ENCODE data around the gene VSTM4. TPM values are rescaled to one million over a fixed set of nuclear protein-coding genes. Genes with fewer than 3 reads are reported as not detected.

Gene VSTM4
- total RNA-seq, 1 experiment from 2014 or later, result not detected

DNA sequence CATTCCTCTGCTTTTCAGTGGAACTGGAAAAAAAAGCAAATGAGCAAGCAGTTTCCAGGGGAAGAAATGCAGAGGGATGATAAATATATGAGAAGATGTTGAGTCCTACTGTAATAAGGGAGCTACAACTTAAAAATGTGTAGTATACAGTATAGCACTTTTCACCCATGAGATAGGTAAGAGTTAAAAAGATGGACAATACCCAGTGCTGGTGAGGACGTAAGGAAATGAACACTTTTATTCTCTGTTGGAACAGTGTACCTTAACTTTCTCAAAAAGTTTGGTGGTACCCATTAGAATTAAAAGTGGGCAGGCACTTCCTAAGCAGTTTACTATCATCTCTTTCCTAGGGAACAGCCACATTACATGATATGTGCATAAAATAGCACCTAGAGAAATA is 21.2 kb upstream of the VSTM4 start:
- Histone ChIP-seq H2AFZ (no peak overlapping the region), H3K9me3 (ENCODE audit: insufficient read depth, low read depth) (no peaks in the 10 kb centered on the region), H3K27me3 (ENCODE audit: insufficient read depth, low read depth) (peaks cover 41% of the 10 kb centered on the region), H3K9me2 (ENCODE audit: insufficient read depth) (no peaks in the 10 kb centered on the region), H3K4me2 (no peak overlapping the region), H4K20me1 (ENCODE audit: insufficient read depth) (no peaks in the 10 kb centered on the region), H3K27ac (no peak overlapping the region), H3F3A (ENCODE audit: insufficient read depth, low read depth) (no peaks in the 10 kb centered on the region), H3K79me2 (ENCODE audit: low read depth) (no peaks in the 10 kb centered on the region), H3K4me3 (no peak overlapping the region), H3K36me3 (ENCODE audit: low read depth) (no peaks in the 10 kb centered on the region), H3K4me1 (replicated peaks; ENCODE audit: insufficient read depth) (no peaks in the 10 kb centered on the region)
- ChIA-PET POLR2A (ENCODE audit: unreplicated experiment) (no interaction called here), CTCF (no interaction called here)
- DNase-seq, result no peak
- no peak for TF ChIP-seq EZH2 (IDR thresholded peaks at IDR 0.05; ENCODE audit: low read depth)
- TF ChIP-seq, protein P1, sequence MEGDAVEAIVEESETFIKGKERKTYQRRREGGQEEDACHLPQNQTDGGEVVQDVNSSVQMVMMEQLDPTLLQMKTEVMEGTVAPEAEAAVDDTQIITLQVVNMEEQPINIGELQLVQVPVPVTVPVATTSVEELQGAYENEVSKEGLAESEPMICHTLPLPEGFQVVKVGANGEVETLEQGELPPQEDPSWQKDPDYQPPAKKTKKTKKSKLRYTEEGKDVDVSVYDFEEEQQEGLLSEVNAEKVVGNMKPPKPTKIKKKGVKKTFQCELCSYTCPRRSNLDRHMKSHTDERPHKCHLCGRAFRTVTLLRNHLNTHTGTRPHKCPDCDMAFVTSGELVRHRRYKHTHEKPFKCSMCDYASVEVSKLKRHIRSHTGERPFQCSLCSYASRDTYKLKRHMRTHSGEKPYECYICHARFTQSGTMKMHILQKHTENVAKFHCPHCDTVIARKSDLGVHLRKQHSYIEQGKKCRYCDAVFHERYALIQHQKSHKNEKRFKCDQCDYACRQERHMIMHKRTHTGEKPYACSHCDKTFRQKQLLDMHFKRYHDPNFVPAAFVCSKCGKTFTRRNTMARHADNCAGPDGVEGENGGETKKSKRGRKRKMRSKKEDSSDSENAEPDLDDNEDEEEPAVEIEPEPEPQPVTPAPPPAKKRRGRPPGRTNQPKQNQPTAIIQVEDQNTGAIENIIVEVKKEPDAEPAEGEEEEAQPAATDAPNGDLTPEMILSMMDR (conservative IDR thresholded peaks at IDR 0.05), result no peak
- BruUV-seq (replicated peaks), result no TSS peak
- intact Hi-C loops (cut with micrococcal nuclease; ENCODE audit: unreplicated experiment), result no loop called here

GRCh38 chr10:49135575-49136313 is 20.4 kb upstream of the VSTM4 start:
- BruUV-seq (replicated peaks), result no TSS peak
- ChIA-PET POLR2A (ENCODE audit: unreplicated experiment) (no interaction called here), CTCF (no interaction called here)
- Histone ChIP-seq H4K20me1 (ENCODE audit: insufficient read depth) (no peaks in the 10 kb centered on the region), H3K27me3 (ENCODE audit: insufficient read depth, low read depth) (peaks cover 49% of the 10 kb centered on the region), H3K36me3 (ENCODE audit: low read depth) (no peaks in the 10 kb centered on the region), H3K79me2 (ENCODE audit: low read depth) (no peaks in the 10 kb centered on the region), H3K4me2 (no peak overlapping the region), H2AFZ (no peak overlapping the region), H3K9me3 (ENCODE audit: insufficient read depth, low read depth) (no peaks in the 10 kb centered on the region), H3K27ac (no peak overlapping the region), H3K9me2 (ENCODE audit: insufficient read depth) (no peaks in the 10 kb centered on the region), H3K4me3 (no peak overlapping the region), H3K4me1 (replicated peaks; ENCODE audit: insufficient read depth) (no peaks in the 10 kb centered on the region), H3F3A (ENCODE audit: insufficient read depth, low read depth) (no peaks in the 10 kb centered on the region)
- intact Hi-C loops (cut with micrococcal nuclease; ENCODE audit: unreplicated experiment), result no loop called here
- TF ChIP-seq, protein P1 (conservative IDR thresholded peaks at IDR 0.05), result no peak
- no peak for TF ChIP-seq EZH2 (IDR thresholded peaks at IDR 0.05; ENCODE audit: low read depth)
- no peak for DNase-seq

DNA sequence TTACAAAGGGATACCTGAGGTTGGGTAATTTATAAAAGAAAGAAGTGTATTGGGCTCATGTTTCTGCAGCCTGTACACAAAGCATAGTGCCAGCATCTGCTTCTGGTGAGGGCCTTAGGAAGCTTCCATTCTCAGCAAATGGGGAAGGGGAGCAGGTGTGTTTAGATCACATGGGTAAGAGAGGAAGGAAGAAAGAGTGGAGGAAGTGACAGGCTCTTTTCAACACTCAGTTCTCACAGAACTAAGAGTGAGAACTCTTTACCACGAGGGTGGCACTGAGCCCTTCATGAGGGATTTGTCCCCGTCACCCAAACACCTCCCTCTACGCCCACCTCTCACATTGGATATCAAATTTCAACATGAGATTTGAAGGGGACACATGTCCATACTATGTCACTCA is 19.0 kb upstream of the VSTM4 start:
- Histone ChIP-seq H3K79me2 (ENCODE audit: low read depth) (no peaks in the 10 kb centered on the region), H3K4me1 (replicated peaks; ENCODE audit: insufficient read depth) (no peaks in the 10 kb centered on the region), H2AFZ (no peak overlapping the region), H3K4me2 (no peak overlapping the region), H3K9me3 (ENCODE audit: insufficient read depth, low read depth) (no peaks in the 10 kb centered on the region), H3F3A (ENCODE audit: insufficient read depth, low read depth) (no peaks in the 10 kb centered on the region), H4K20me1 (ENCODE audit: insufficient read depth) (no peaks in the 10 kb centered on the region), H3K9me2 (ENCODE audit: insufficient read depth) (no peaks in the 10 kb centered on the region), H3K4me3 (no peak overlapping the region), H3K36me3 (ENCODE audit: low read depth) (no peaks in the 10 kb centered on the region), H3K27ac (no peak overlapping the region), H3K27me3 (ENCODE audit: insufficient read depth, low read depth) (peaks cover 60% of the 10 kb centered on the region)
- intact Hi-C loops (cut with micrococcal nuclease; ENCODE audit: unreplicated experiment), result no loop called here
- no peak for DNase-seq
- no TSS peak for BruUV-seq (replicated peaks)
- ChIA-PET CTCF (no interaction called here), POLR2A (ENCODE audit: unreplicated experiment) (no interaction called here)
- TF ChIP-seq, protein P1 (conservative IDR thresholded peaks at IDR 0.05), result no peak
- no peak for TF ChIP-seq EZH2 (IDR thresholded peaks at IDR 0.05; ENCODE audit: low read depth)

All from PC-9 (cell line).